ENCODE data around the gene THSD4.

The THSD4 gene

GRCh38 chr15:71225851-71226250, 110.6 kb downstream of the THSD4 start:
- DNase-seq (ENCODE audit: low read depth), result no peak

GRCh38 chr15:71226536-71227455, 111.5 kb downstream of the THSD4 start:
- no peak for DNase-seq (ENCODE audit: low read depth)

DNA sequence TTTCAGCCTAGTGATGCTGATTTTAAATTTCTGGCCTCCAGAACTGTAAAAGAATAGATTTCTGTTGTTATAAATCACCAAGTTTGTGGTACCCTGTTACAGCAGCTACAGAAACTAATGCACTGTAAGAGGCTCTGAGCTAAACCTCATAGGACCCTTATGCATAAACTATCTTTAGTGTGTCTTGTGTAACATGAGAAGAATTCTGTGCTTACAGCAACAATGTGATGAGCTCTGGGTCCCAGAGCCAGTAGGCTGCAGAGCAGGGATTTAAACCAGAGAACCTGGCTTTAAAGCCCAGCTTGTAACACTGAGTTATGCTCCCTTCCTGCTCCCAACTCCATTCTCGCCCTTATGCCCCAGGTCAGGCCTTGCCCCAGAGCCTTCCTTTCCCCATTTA, 113.1 kb downstream of the THSD4 start:
- DNase-seq (ENCODE audit: low read depth), result no peak

GRCh38 chr15:71230303-71230702, 115.0 kb downstream of the THSD4 start:
- no peak for DNase-seq (ENCODE audit: low read depth)

DNA sequence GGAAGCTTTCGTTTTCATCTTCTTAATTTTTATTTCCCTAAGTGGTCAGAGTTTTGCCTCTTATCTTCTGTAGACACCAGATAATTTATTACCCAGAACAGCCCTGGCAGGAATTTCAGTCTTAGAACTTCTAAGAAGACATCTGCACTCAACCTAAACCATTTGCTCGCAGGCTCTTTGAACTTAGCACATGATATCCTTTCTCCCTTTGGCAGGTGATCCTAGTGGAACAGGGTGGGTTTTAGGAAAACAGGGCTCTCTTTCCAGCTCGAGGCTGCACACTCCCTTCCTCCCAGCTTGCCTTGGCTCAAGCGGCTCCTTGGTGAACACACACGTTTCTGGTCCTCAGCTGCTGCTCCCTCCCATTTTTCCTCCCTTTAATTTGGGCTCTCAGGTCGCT, 116.5 kb downstream of the THSD4 start:
- no peak for DNase-seq (ENCODE audit: low read depth)

GRCh38 chr15:71232411-71232810, 117.1 kb downstream of the THSD4 start:
- DNase-seq (ENCODE audit: low read depth), result no peak

- DNase-seq (ENCODE audit: low read depth), result no peak
Measured at GRCh38 chr15:71237456-71238188, 122.4 kb downstream of the THSD4 start.

DNA sequence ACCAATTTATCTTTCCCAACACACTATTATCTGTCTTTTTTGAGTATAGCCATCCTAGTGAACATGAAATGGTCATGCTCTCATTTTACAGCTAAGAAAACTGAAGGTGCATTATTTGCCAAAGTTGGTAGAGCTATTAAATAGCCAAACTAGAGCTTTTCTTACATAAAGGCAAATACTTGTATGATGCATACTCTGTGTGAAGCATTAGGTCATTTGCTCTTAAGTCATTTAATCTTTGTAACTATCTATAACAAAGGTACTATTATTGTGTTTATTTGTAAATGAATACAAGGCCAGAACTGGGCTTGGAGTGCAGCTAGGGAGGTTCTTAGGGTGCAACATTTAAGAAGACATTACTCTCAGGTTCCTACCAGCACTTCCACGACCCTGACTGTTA, 123.7 kb downstream of the THSD4 start:
- DNase-seq (ENCODE audit: low read depth), result no peak

DNA sequence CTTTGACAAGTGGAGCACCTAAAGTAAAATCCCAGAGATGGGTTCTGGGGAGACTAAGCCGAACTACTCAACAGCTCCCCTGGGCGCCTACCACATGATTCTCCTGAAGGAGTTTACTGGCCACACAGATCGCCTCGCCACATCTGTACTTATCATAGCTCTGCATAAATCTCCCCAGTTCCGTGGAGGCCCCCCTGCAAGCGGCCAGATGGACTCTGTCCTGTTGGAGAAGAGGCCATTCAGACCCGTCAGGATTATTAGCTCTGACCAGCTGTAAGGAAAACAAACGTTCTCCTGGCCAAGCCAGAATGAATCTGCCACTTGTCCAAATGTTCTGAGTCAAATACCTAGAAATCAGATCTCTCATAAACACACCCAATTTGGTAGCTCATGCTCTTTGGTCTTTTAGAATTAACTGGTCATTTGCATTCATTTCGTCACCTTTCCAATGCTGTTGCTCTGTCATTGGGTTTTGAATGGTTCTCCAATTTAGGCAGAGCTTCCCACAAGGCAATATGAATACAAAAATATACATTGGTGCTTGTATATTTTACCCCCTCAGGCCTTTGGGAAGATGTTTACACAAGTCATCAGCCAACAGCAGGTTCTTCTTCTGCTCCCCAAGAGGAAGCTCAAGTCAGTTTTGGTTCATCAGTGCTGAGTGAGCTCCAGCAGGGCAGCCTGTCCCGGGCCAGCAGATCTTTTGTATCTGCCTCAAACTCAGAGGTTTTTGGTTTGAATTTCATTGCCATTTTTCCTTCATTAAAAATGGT, 124.5 kb downstream of the THSD4 start:
- DNase-seq (ENCODE audit: low read depth), result no peak

- no peak for DNase-seq (ENCODE audit: low read depth)
Measured at GRCh38 chr15:71242292-71242691, 127.0 kb downstream of the THSD4 start.

GRCh38 chr15:71244250-71244649, 129.0 kb downstream of the THSD4 start:
- DNase-seq (ENCODE audit: low read depth), result no peak

DNA sequence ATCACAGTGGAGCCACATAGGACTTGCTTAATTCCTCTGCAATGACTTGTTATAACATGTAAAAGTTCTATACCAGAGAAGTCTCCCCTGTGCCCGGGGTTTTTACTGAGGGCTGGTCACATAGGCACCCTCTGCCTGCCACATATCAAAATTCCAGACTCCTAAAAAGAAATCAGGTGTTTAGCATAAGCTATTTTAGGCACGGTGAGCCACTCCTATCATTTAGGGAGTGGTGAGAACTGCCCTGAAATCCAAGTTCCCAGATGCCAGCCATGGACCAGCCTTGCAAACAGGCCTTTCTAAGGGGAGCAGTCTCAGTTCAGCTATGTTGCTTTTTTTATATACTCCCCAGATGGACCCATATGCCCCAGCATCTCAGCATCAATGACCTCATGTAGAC, 130.3 kb downstream of the THSD4 start:
- DNase-seq (ENCODE audit: low read depth), result no peak

GRCh38 chr15:71248386-71248785, 133.1 kb downstream of the THSD4 start:
- DNase-seq (ENCODE audit: low read depth), result no peak

GRCh38 chr15:71249986-71250385, 134.7 kb downstream of the THSD4 start:
- DNase-seq (ENCODE audit: low read depth), result no peak

DNA sequence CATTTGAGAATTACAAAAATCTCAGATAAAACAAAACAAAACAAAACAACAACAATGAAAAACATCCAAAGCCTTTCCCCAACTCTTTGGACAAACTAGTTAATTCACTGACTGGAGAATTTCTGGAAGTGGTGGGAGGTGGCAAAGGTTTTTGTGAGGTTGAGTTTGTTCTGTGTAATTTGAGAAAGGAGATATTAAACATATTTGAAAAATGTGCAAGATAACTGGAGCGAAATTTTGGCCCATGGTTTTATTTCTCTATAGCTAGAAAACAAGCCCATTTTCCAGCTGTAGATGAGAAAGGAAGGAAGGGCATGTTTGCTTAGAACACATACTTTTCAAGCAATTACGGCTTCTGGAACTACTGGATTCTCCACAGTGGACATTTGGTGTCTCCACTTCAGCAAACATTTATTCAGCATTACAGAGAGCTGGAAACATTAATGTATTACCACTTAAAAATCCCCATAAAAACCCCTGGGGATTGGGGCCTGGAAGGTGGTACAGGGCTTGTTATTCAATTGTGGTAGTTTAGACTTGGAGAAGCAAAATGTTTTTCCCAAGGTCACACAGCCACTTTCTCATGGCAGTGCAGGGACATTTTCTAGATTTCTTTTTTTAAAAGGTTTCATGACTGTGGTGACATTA, 135.8 kb downstream of the THSD4 start:
- no peak for DNase-seq (ENCODE audit: low read depth)

GRCh38 chr15:71251584-71252043, 136.3 kb downstream of the THSD4 start:
- DNase-seq (ENCODE audit: low read depth), result no peak

GRCh38 chr15:71252044-71252739, 136.9 kb downstream of the THSD4 start:
- no peak for DNase-seq (ENCODE audit: low read depth)

GRCh38 chr15:71252740-71253047, 137.4 kb downstream of the THSD4 start:
- DNase-seq (ENCODE audit: low read depth), result no peak

DNA sequence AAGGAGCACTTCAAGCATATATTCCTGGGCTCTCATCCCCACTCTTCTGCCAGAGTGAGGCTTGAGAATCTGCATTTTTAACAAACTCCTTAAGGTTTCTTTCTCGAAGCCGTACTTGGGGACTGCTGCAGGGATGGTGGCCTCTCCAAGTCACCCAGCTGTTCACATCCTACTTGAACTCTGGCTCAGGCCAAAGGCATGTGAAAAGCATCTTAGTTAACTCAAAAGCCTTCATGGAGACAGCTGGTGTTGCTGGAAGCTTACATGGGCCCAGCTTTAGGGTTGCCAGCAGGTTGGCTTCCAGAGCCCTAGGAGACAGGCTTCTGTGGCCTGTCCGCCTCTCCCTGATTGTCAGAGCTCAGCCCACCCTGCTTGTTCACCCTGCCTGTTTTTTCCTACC, 139.2 kb downstream of the THSD4 start:
- DNase-seq (ENCODE audit: low read depth), result no peak

- no peak for DNase-seq (ENCODE audit: low read depth)
Measured at GRCh38 chr15:71256934-71257664, 141.8 kb downstream of the THSD4 start.

GRCh38 chr15:71259866-71260265, 144.6 kb downstream of the THSD4 start:
- DNase-seq (ENCODE audit: low read depth), result no peak

Measured in CMK (cell line).